A549 (cell line): ENCODE results near the gene VPS13D. TPM values are rescaled to one million over a fixed set of nuclear protein-coding genes. Genes with fewer than 3 reads are reported as not detected.

Experiments
- ATAC-seq, 2 experiments: fragments of 200-7000 bp in 1 of 2; fragments of >200 bp in 1 of 2; cut with Nextera tagmentation in 1 of 2; cut with Tn5 transposase in 1 of 2; 3 replicates each; pipeline versions ENCODE4 v1.8.0 to v1.9.1; 2018 to 2020; ENCODE audit warnings: mild to moderate bottlenecking in 1 of 2, moderate library complexity in 1 of 2
- CTCF ChIA-PET: fragments of 300-600 bp; sonication (Branson Sonifier 250); formaldehyde crosslinking; extraction: SDS; loops from one replicate; lab custom pipeline; 2021; ENCODE audit warnings: antibody characterized with exemption, inconsistent platforms; lab: Yijun Ruan, JAX
- POLR2A ChIA-PET: fragments of 350-600 bp; formaldehyde crosslinking; extraction: SDS; loops from one replicate; lab custom pipeline; 2021; ENCODE audit warnings: antibody characterized with exemption, inconsistent platforms; lab: Yijun Ruan, JAX
- DNase-seq, 2 experiments: peaks; one replicate each; pipeline versions ENCODE4 v3.0.0 to v3.0.0-alpha.2; 2011 to 2016; ENCODE audit warnings: low read depth in 1 of 2, low spot score in 1 of 2
- FAIRE-seq: peaks from 2 replicates; lab custom pipeline; 2011; peaks lifted over from hg19 to GRCh38; lab: Jason Lieb, UNC
- H3K27ac ChIP-seq, 2 experiments: fragments of >200 bp; sonication (Bioruptor Twin); formaldehyde crosslinking; 3 replicates each; pipeline ENCODE4 v1.5.1; 2016 to 2017
- H3K4me1 ChIP-seq: fragments of >200 bp; sonication (Bioruptor Twin); formaldehyde crosslinking; 3 replicates; pipeline ENCODE4 v1.6.1; 2016
- H3K4me2 ChIP-seq: fragments of >200 bp; sonication (Bioruptor Twin); formaldehyde crosslinking; 3 replicates; pipeline ENCODE4 v1.6.1; 2016
- H3K4me3 ChIP-seq: fragments of >200 bp; sonication (Bioruptor Twin); formaldehyde crosslinking; 3 replicates; pipeline ENCODE4 v1.5.1; 2016
- H3K9me3 ChIP-seq: fragments of >200 bp; sonication (Bioruptor Twin); formaldehyde crosslinking; 3 replicates; pipeline ENCODE4 v1.6.1; 2016
- ATOH8 ChIP-seq: fragments of 250-450 bp; sonication (Bioruptor Pico); IDR thresholded peaks from 2 replicates; pipeline ENCODE4 v1.5.0; 2020; ENCODE audit warnings: low read depth, mild to moderate bottlenecking, moderate library complexity
- BCL3 ChIP-seq: fragments of >200 bp; sonication (Bioruptor Twin); formaldehyde crosslinking; IDR thresholded peaks from 3 replicates; pipeline ENCODE4 v1.6.1; 2016
- BHLHE40 ChIP-seq: IDR thresholded peaks from 2 replicates; pipeline ENCODE4 v1.6.1; 2012; ENCODE audit warnings: low read depth, low read length, inconsistent platforms
- CEBPB ChIP-seq, 2 experiments: fragments of >200 bp in 1 of 2; sonication (Bioruptor Twin) in 1 of 2; formaldehyde crosslinking in 1 of 2; IDR thresholded peaks; 2 replicates each; pipeline ENCODE4 v1.6.1; 2012 to 2016
- CHD4 ChIP-seq: fragments of 200-600 bp; sonication (generic); IDR thresholded peaks from 2 replicates; pipeline ENCODE4 v1.6.1; 2016; ENCODE audit warnings: antibody characterized with exemption, mild to moderate bottlenecking, borderline replicate concordance
- E2F6 ChIP-seq: IDR thresholded peaks from 2 replicates; pipeline ENCODE4 v1.6.1; 2012; ENCODE audit warnings: low read depth, borderline replicate concordance
- EHMT2 ChIP-seq: fragments of 200-600 bp; sonication (generic); IDR thresholded peaks from 2 replicates; pipeline ENCODE4 v1.6.1; 2016; ENCODE audit warnings: antibody characterized with exemption, low read depth, mild to moderate bottlenecking, moderate library complexity
- FOSB ChIP-seq: fragments of 250-450 bp; sonication (Bioruptor Pico); IDR thresholded peaks from 2 replicates; pipeline ENCODE4 v1.5.0; 2020; ENCODE audit warnings: mild to moderate bottlenecking, moderate library complexity
- FOXS1 ChIP-seq: fragments of 250-450 bp; sonication (Bioruptor Pico); IDR thresholded peaks from 2 replicates; pipeline ENCODE4 v1.5.0; 2020; ENCODE audit warnings: mild to moderate bottlenecking, moderate library complexity
- HOXA7 ChIP-seq: fragments of 250-450 bp; sonication (Bioruptor Pico); IDR thresholded peaks from 2 replicates; pipeline ENCODE4 v1.5.0; 2020; ENCODE audit warnings: mild to moderate bottlenecking, moderate library complexity
- HOXB13 ChIP-seq: fragments of 250-450 bp; sonication (Bioruptor Pico); IDR thresholded peaks from 2 replicates; pipeline ENCODE4 v1.5.0; 2020; ENCODE audit warnings: low read depth, mild to moderate bottlenecking, moderate library complexity
- HOXB5 ChIP-seq: fragments of 250-450 bp; sonication (Bioruptor Pico); IDR thresholded peaks from 2 replicates; pipeline ENCODE4 v1.5.0; 2020; ENCODE audit warnings: mild to moderate bottlenecking, moderate library complexity
- MAZ ChIP-seq: fragments of 150-350 bp; IDR thresholded peaks from 2 replicates; pipeline ENCODE4 v1.6.1; 2014; ENCODE audit warnings: antibody characterized with exemption, low read depth, low read length, borderline replicate concordance
- NFE2L2 ChIP-seq: fragments of 150-350 bp; conservative IDR thresholded peaks from 2 replicates; pipeline ENCODE4 v1.6.1; 2014; ENCODE audit warnings: low read length
- NPAS2 ChIP-seq: fragments of 250-450 bp; sonication (Bioruptor Pico); IDR thresholded peaks from 2 replicates; pipeline ENCODE4 v1.8.0; 2022; ENCODE audit warnings: mild to moderate bottlenecking, moderate library complexity, borderline replicate concordance
- PHF8 ChIP-seq: fragments of 200-600 bp; sonication (generic); IDR thresholded peaks from 2 replicates; pipeline ENCODE4 v1.6.1; 2016; ENCODE audit warnings: low read depth, mild to moderate bottlenecking, antibody characterized with exemption, moderate library complexity, borderline replicate concordance
- POLR2A ChIP-seq: IDR thresholded peaks from 2 replicates; pipeline ENCODE4 v1.6.1; 2012; ENCODE audit warnings: mild to moderate bottlenecking, low read length
- REST ChIP-seq: fragments of 200-600 bp; sonication (generic); IDR thresholded peaks from 2 replicates; pipeline ENCODE4 v1.6.1; 2016; ENCODE audit warnings: antibody characterized with exemption, mild to moderate bottlenecking, moderate library complexity
- SMC3 ChIP-seq: fragments of >200 bp; sonication (Bioruptor Twin); formaldehyde crosslinking; IDR thresholded peaks from 3 replicates; pipeline ENCODE4 v1.6.1; 2018; ENCODE audit warnings: inconsistent platforms
- ZNF302 ChIP-seq: fragments of 250-450 bp; sonication (Bioruptor Pico); IDR thresholded peaks from 2 replicates; pipeline ENCODE4 v1.9.0; 2021; ENCODE audit warnings: inconsistent platforms, mild to moderate bottlenecking, moderate library complexity
- WGBS: methylation state at CpG from one replicate; pipeline ENCODE4 v1.1.6; 2017; ENCODE audit errors: missing lambda C conversion rate; 5-methylcytosine and 5-hydroxymethylcytosine counted together
- polyA plus RNA-seq, 4 experiments: library from polyadenylated mRNA; depleted of rRNA in 3 of 4; stranded (reverse); fragments of >200 nt; fragmentation: RNase III in 1 of 4; extraction: RNeasy Plus Mini Kit Qiagen cat#74134 plus additional on column Dnase treatment in 1 of 4; gene quantifications; 2 replicates in 3 of 4; 3 replicates in 1 of 4; pipeline ENCODE4 v1.2.3, GENCODE V29; 2011 to 2017

The VPS13D gene
- polyA plus RNA-seq, 2 of the 4 experiments (the other 2 are of a cell fraction): 5.4 to 15.9 TPM

- ChIA-PET POLR2A (no interaction called here), CTCF (interaction anchor here (1.2 to 2.3 kb wide), 2 partner anchors 13 to 21 kb away, joined by 3 to 9 read pairs; no protein-coding TSS in a partner anchor)
- no peak for ATAC-seq
- DNase-seq: no peak
- Histone ChIP-seq H3K4me1 (no peaks in the 10 kb centered on the region), H3K9me3 (no peaks in the 10 kb centered on the region), H3K4me2 (no peak overlapping the region), H3K4me3 (no peak overlapping the region), H3K27ac (no peak overlapping the region)
- TF ChIP-seq PHF8 (no peak), NFE2L2 (no peak), NPAS2 (CRISPR knock-in tag) (no peak), MAZ (no peak), EHMT2 (no peak), ATOH8 (no peak), CEBPB (IDR thresholded peaks at IDR 0.05) (no peak), ZNF302 (no peak)
- WGBS: 65% methylated on average over 1 of the region's 1 CpG
- FAIRE-seq: no peak
These were observed 66.8 kb downstream of the VPS13D start for GRCh38 chr1:12296623-12297022.

- Histone ChIP-seq H3K4me3 (no peak overlapping the region), H3K9me3 (no peaks in the 10 kb centered on the region), H3K4me1 (no peaks in the 10 kb centered on the region), H3K4me2 (no peak overlapping the region), H3K27ac (no peak overlapping the region)
- FAIRE-seq (no peak), DNase-seq (no peak), ATAC-seq (no peak)
- POLR2A ChIA-PET: interaction anchor here (1.3 kb wide), 1 partner anchor 318 kb away, joined by 3 read pairs; no protein-coding TSS in a partner anchor
- WGBS: 85% methylated on average over 4 of the region's 4 CpGs
- CTCF ChIA-PET: interaction anchor here (1.1 to 1.4 kb wide), 2 partner anchors 29 to 295 kb away, joined by 3 read pairs; no protein-coding TSS in a partner anchor
- no peak for TF ChIP-seq FOSB (CRISPR knock-in tag)
- TF ChIP-seq MAZ: no peak
- TF ChIP-seq CHD4: no peak
- no peak for TF ChIP-seq POLR2A
- TF ChIP-seq ATOH8: no peak
- no peak for TF ChIP-seq EHMT2
- TF ChIP-seq HOXB5 (CRISPR knock-in tag): no peak
- TF ChIP-seq FOXS1 (CRISPR knock-in tag): no peak
- no peak for TF ChIP-seq HOXB13 (CRISPR knock-in tag)
- TF ChIP-seq REST: no peak
- no peak for TF ChIP-seq NPAS2 (CRISPR knock-in tag)
- no peak for TF ChIP-seq ZNF302
- no peak for TF ChIP-seq SMC3
- TF ChIP-seq PHF8: no peak
- no peak for TF ChIP-seq BCL3
- no peak for TF ChIP-seq E2F6
- TF ChIP-seq BHLHE40: no peak
- TF ChIP-seq CEBPB (IDR thresholded peaks at IDR 0.05): no peak
- no peak for TF ChIP-seq HOXA7
These were observed 70.9 kb downstream of the VPS13D start for GRCh38 chr1:12300706-12301105.
